ENCODE measurements around the gene GPSM1.

The GPSM1 gene

GRCh38 chr9:136377341-136378169 is 50.2 kb downstream of the GPSM1 start:
- no peak for DNase-seq (ENCODE audit: low spot score)

GRCh38 chr9:136378170-136379002 is 51.0 kb downstream of the GPSM1 start:
- DNase-seq (ENCODE audit: low spot score) = no peak

GRCh38 chr9:136379003-136379287 is 51.6 kb downstream of the GPSM1 start:
- DNase-seq (ENCODE audit: low spot score) = no peak

- DNase-seq (ENCODE audit: low spot score) = no peak
These were observed 52.1 kb downstream of the GPSM1 start for GRCh38 chr9:136379401-136379800.

GRCh38 chr9:136379891-136380290 is 52.6 kb downstream of the GPSM1 start:
- no peak for DNase-seq (ENCODE audit: low spot score)

- DNase-seq (ENCODE audit: low spot score) = no peak
These were observed 53.0 kb downstream of the GPSM1 start for GRCh38 chr9:136380381-136380780.

- DNase-seq (ENCODE audit: low spot score) = no peak
These were observed 54.0 kb downstream of the GPSM1 start for GRCh38 chr9:136381311-136381710.

GRCh38 chr9:136381966-136382513 is 54.7 kb downstream of the GPSM1 start:
- DNase-seq (ENCODE audit: low spot score) = no peak

GRCh38 chr9:136383436-136383835 is 56.1 kb downstream of the GPSM1 start:
- DNase-seq (ENCODE audit: low spot score) = no peak

- no peak for DNase-seq (ENCODE audit: low spot score)
These were observed 57.7 kb downstream of the GPSM1 start for GRCh38 chr9:136385015-136385414.

GRCh38 chr9:136386018-136386417 is 58.7 kb downstream of the GPSM1 start:
- no peak for DNase-seq (ENCODE audit: low spot score)

- no peak for DNase-seq (ENCODE audit: low spot score)
These were observed 59.9 kb downstream of the GPSM1 start for GRCh38 chr9:136387217-136387616.

- DNase-seq (ENCODE audit: low spot score) = no peak
These were observed 62.1 kb downstream of the GPSM1 start for GRCh38 chr9:136389396-136389795.

- no peak for DNase-seq (ENCODE audit: low spot score)
These were observed 64.6 kb downstream of the GPSM1 start for GRCh38 chr9:136391737-136392537.

- no peak for DNase-seq (ENCODE audit: low spot score)
These were observed 65.5 kb downstream of the GPSM1 start for GRCh38 chr9:136392538-136393449.

GRCh38 chr9:136393531-136393930 is 66.2 kb downstream of the GPSM1 start:
- no peak for DNase-seq (ENCODE audit: low spot score)

- DNase-seq (ENCODE audit: low spot score) = no peak
These were observed 67.1 kb downstream of the GPSM1 start for GRCh38 chr9:136394312-136395019.

GRCh38 chr9:136395020-136395340 is 67.6 kb downstream of the GPSM1 start:
- no peak for DNase-seq (ENCODE audit: low spot score)

- no peak for DNase-seq (ENCODE audit: low spot score)
These were observed 68.2 kb downstream of the GPSM1 start for GRCh38 chr9:136395345-136396218.

GRCh38 chr9:136396219-136396515 is 68.8 kb downstream of the GPSM1 start:
- no peak for DNase-seq (ENCODE audit: low spot score)
